ENCODE measurements around the gene OCLN. TPM values are rescaled to one million over a fixed set of nuclear protein-coding genes. Genes with fewer than 3 reads are reported as not detected.
"Not testable (repeated sequence)": the region's sequence is repeated elsewhere in the genome, so short reads cannot be mapped to it uniquely, and the experiment has no call there.

The OCLN gene
- 1.1 and 3.0 TPM in 2 replicates for total RNA-seq (ENCODE audit: low replicate concordance)

GRCh38 chr5:69492391-69492922 lies at the start of gene OCLN:
Gene OCLN, plus strand, starts transcription at chr5:69492790. Its CDS starts 11,455 bp downstream, at chr5:69504245.
- peak within 1 kb of the TSS; percentile 65 for H3K4me3 ChIP-seq (ENCODE audit: low read depth, low read length)
- TF ChIP-seq CTCF (IDR thresholded peaks at IDR 0.05; ENCODE audit: insufficient read depth, low read length), result no peak
- DNase-seq (ENCODE audit: low read depth), result no peak

GRCh38 chr5:69444127-69444754 lies 48.3 kb upstream of the OCLN start:
- no peak for DNase-seq (ENCODE audit: low read depth)
- no peak for TF ChIP-seq CTCF (IDR thresholded peaks at IDR 0.05; ENCODE audit: insufficient read depth, low read length)

GRCh38 chr5:69449511-69449910 lies 43.1 kb upstream of the OCLN start:
- no peak for DNase-seq (ENCODE audit: low read depth)
- no peak for TF ChIP-seq CTCF (IDR thresholded peaks at IDR 0.05; ENCODE audit: insufficient read depth, low read length)
- H3K4me3 ChIP-seq (ENCODE audit: low read depth, low read length), result no peak overlapping the region

More at GRCh38 chr5:69444127-69444754, 48.3 kb upstream of the OCLN start:
- no peak overlapping the region for H3K4me3 ChIP-seq (ENCODE audit: low read depth, low read length)

- TF ChIP-seq CTCF (IDR thresholded peaks at IDR 0.05; ENCODE audit: insufficient read depth, low read length), result no peak
- peak; percentile 87 for DNase-seq (ENCODE audit: low read depth)
- H3K4me3 ChIP-seq (ENCODE audit: low read depth, low read length), result no peak overlapping the region
Measured at GRCh38 chr5:69450116-69450515, 42.5 kb upstream of the OCLN start.

- not testable (repeated sequence) for H3K4me3 ChIP-seq (ENCODE audit: low read depth, low read length); DNase-seq (ENCODE audit: low read depth)
Measured at GRCh38 chr5:69450527-69450926, 42.1 kb upstream of the OCLN start.

GRCh38 chr5:69451941-69452647 lies 40.5 kb upstream of the OCLN start:
- DNase-seq (ENCODE audit: low read depth), result no peak
- TF ChIP-seq CTCF (IDR thresholded peaks at IDR 0.05; ENCODE audit: insufficient read depth, low read length), result no peak
- no peak overlapping the region for H3K4me3 ChIP-seq (ENCODE audit: low read depth, low read length)

- not testable (repeated sequence) for DNase-seq (ENCODE audit: low read depth); H3K4me3 ChIP-seq (ENCODE audit: low read depth, low read length)
Measured at GRCh38 chr5:69453487-69453886, 39.1 kb upstream of the OCLN start.

Measured in fibroblast of the aortic adventitia (primary cell).